ENCODE measurements around the gene S100PBP. TPM values are rescaled to one million over a fixed set of nuclear protein-coding genes. Genes with fewer than 3 reads are reported as not detected.

The S100PBP gene
- polyA plus RNA-seq, 2 donors, result 4.6 to 11.4 TPM

- Histone ChIP-seq H3K9me3 (ENCODE audit: control insufficient read depth in 2 of 2, insufficient read depth in 1 of 2, low read depth in 1 of 2, low read length in 1 of 2) (no peaks in the 10 kb centered on the region), H3K27me3 (ENCODE audit: control insufficient read depth in 1 of 2, insufficient read depth in 2 of 2, low read length in 2 of 2) (peaks cover 10 to 13% of the 10 kb centered on the region in 2 donors), H3K36me3 (ENCODE audit: control insufficient read depth in 2 of 2, insufficient read depth in 2 of 2, low read length in 1 of 2) (peaks cover 0 to 9% of the 10 kb centered on the region in 2 donors), H3K27ac (ENCODE audit: low read depth in 2 of 2, low read length in 1 of 2) (no peak overlapping the region), H3K4me1 (ENCODE audit: control insufficient read depth in 2 of 2, insufficient read depth in 2 of 2, low read length in 1 of 2) (peaks cover 4 to 15% of the 10 kb centered on the region in 2 donors), H3K4me3 (ENCODE audit: low read depth in 1 of 2, low read length in 2 of 2) (no peak overlapping the region)
- 83 to 86% methylated on average over 7 of the region's 7 CpGs for WGBS, 2 donors
Observed at GRCh38 chr1:32890516-32891240, 73.2 kb downstream of the S100PBP start.

GRCh38 chr1:32891241-32891570, 73.8 kb downstream of the S100PBP start:
- Histone ChIP-seq H3K27me3 (ENCODE audit: control insufficient read depth in 1 of 2, insufficient read depth in 2 of 2, low read length in 2 of 2) (peaks cover 4 to 13% of the 10 kb centered on the region in 2 donors), H3K27ac (ENCODE audit: low read depth in 2 of 2, low read length in 1 of 2) (no peak overlapping the region), H3K9me3 (ENCODE audit: control insufficient read depth in 2 of 2, insufficient read depth in 1 of 2, low read depth in 1 of 2, low read length in 1 of 2) (no peaks in the 10 kb centered on the region), H3K36me3 (ENCODE audit: control insufficient read depth in 2 of 2, insufficient read depth in 2 of 2, low read length in 1 of 2) (peaks cover 0 to 12% of the 10 kb centered on the region in 2 donors), H3K4me1 (ENCODE audit: control insufficient read depth in 2 of 2, insufficient read depth in 2 of 2, low read length in 1 of 2) (peaks cover 4 to 12% of the 10 kb centered on the region in 2 donors), H3K4me3 (ENCODE audit: low read depth in 1 of 2, low read length in 2 of 2) (no peak overlapping the region)
- WGBS, 2 donors, result 95% methylated on average over 1 of the region's 1 CpG

GRCh38 chr1:32891630-32892029, 74.2 kb downstream of the S100PBP start:
- Histone ChIP-seq H3K27me3 (ENCODE audit: control insufficient read depth in 1 of 2, insufficient read depth in 2 of 2, low read length in 2 of 2) (peaks cover 2 to 13% of the 10 kb centered on the region in 2 donors), H3K4me3 (ENCODE audit: low read depth in 1 of 2, low read length in 2 of 2) (no peak overlapping the region), H3K9me3 (ENCODE audit: control insufficient read depth in 2 of 2, insufficient read depth in 1 of 2, low read depth in 1 of 2, low read length in 1 of 2) (no peaks in the 10 kb centered on the region), H3K4me1 (ENCODE audit: control insufficient read depth in 2 of 2, insufficient read depth in 2 of 2, low read length in 1 of 2) (peaks cover 4 to 8% of the 10 kb centered on the region in 2 donors), H3K36me3 (ENCODE audit: control insufficient read depth in 2 of 2, insufficient read depth in 2 of 2, low read length in 1 of 2) (peaks cover 0 to 12% of the 10 kb centered on the region in 2 donors), H3K27ac (ENCODE audit: low read depth in 2 of 2, low read length in 1 of 2) (no peak overlapping the region)
- 91 to 92% methylated on average over 3 of the region's 3 CpGs for WGBS, 2 donors

- peaks cover 0 to 13% of the 10 kb centered on the region in 2 donors for H3K27me3 ChIP-seq (ENCODE audit: control insufficient read depth in 1 of 2, insufficient read depth in 2 of 2, low read length in 2 of 2)
- H3K4me3 ChIP-seq (ENCODE audit: low read depth in 1 of 2, low read length in 2 of 2), result peak overlapping the region; percentile 20 to 32
- H3K4me1 ChIP-seq (ENCODE audit: control insufficient read depth in 2 of 2, insufficient read depth in 2 of 2, low read length in 1 of 2), result peaks cover 4 to 10% of the 10 kb centered on the region in 2 donors
- 19 to 20% methylated on average over 47 to 49 of the region's 49 CpGs for WGBS, 2 donors
- H3K27ac ChIP-seq (ENCODE audit: low read depth in 2 of 2, low read length in 1 of 2), result no peak overlapping the region
- no peaks in the 10 kb centered on the region for H3K9me3 ChIP-seq (ENCODE audit: control insufficient read depth in 2 of 2, insufficient read depth in 1 of 2, low read depth in 1 of 2, low read length in 1 of 2)
- peaks cover 0 to 12% of the 10 kb centered on the region in 2 donors for H3K36me3 ChIP-seq (ENCODE audit: control insufficient read depth in 2 of 2, insufficient read depth in 2 of 2, low read length in 1 of 2)
Observed at GRCh38 chr1:32892368-32893197, 75.1 kb downstream of the S100PBP start.

- H3K4me1 ChIP-seq (ENCODE audit: control insufficient read depth in 2 of 2, insufficient read depth in 2 of 2, low read length in 1 of 2), result peaks cover 6 to 11% of the 10 kb centered on the region in 2 donors
- H3K27me3 ChIP-seq (ENCODE audit: control insufficient read depth in 1 of 2, insufficient read depth in 2 of 2, low read length in 2 of 2), result peaks cover 0 to 9% of the 10 kb centered on the region in 2 donors
- no peaks in the 10 kb centered on the region for H3K9me3 ChIP-seq (ENCODE audit: control insufficient read depth in 2 of 2, insufficient read depth in 1 of 2, low read depth in 1 of 2, low read length in 1 of 2)
- peaks cover 0 to 15% of the 10 kb centered on the region in 2 donors for H3K36me3 ChIP-seq (ENCODE audit: control insufficient read depth in 2 of 2, insufficient read depth in 2 of 2, low read length in 1 of 2)
- 2% methylated on average over 45 to 58 of the region's 58 CpGs for WGBS, 2 donors
- H3K27ac ChIP-seq (ENCODE audit: low read depth in 2 of 2, low read length in 1 of 2), result no peak overlapping the region
- H3K4me3 ChIP-seq (ENCODE audit: low read depth in 1 of 2, low read length in 2 of 2), result peak overlapping the region; percentile 20 to 32
Observed at GRCh38 chr1:32893198-32894018, 76.0 kb downstream of the S100PBP start.

GRCh38 chr1:32894019-32894600, 76.7 kb downstream of the S100PBP start:
- Histone ChIP-seq H3K27ac (ENCODE audit: low read depth in 2 of 2, low read length in 1 of 2) (no peak overlapping the region), H3K27me3 (ENCODE audit: control insufficient read depth in 1 of 2, insufficient read depth in 2 of 2, low read length in 2 of 2) (peaks cover 0 to 7% of the 10 kb centered on the region in 2 donors), H3K4me3 (ENCODE audit: low read depth in 1 of 2, low read length in 2 of 2) (no peak overlapping the region), H3K4me1 (ENCODE audit: control insufficient read depth in 2 of 2, insufficient read depth in 2 of 2, low read length in 1 of 2) (peaks cover 6 to 11% of the 10 kb centered on the region in 2 donors), H3K36me3 (ENCODE audit: control insufficient read depth in 2 of 2, insufficient read depth in 2 of 2, low read length in 1 of 2) (peaks cover 0 to 15% of the 10 kb centered on the region in 2 donors), H3K9me3 (ENCODE audit: control insufficient read depth in 2 of 2, insufficient read depth in 1 of 2, low read depth in 1 of 2, low read length in 1 of 2) (no peaks in the 10 kb centered on the region)
- 68 to 71% methylated on average over 7 to 8 of the region's 8 CpGs for WGBS, 2 donors

GRCh38 chr1:32894681-32895080, 77.2 kb downstream of the S100PBP start:
- 86 to 94% methylated on average over 5 to 6 of the region's 6 CpGs for WGBS, 2 donors
- Histone ChIP-seq H3K27me3 (ENCODE audit: control insufficient read depth in 1 of 2, insufficient read depth in 2 of 2, low read length in 2 of 2) (peaks cover 0 to 7% of the 10 kb centered on the region in 2 donors), H3K4me1 (ENCODE audit: control insufficient read depth in 2 of 2, insufficient read depth in 2 of 2, low read length in 1 of 2) (peaks cover 6 to 11% of the 10 kb centered on the region in 2 donors), H3K4me3 (ENCODE audit: low read depth in 1 of 2, low read length in 2 of 2) (no peak overlapping the region), H3K9me3 (ENCODE audit: control insufficient read depth in 2 of 2, insufficient read depth in 1 of 2, low read depth in 1 of 2, low read length in 1 of 2) (no peaks in the 10 kb centered on the region), H3K36me3 (ENCODE audit: control insufficient read depth in 2 of 2, insufficient read depth in 2 of 2, low read length in 1 of 2) (peaks cover 0 to 15% of the 10 kb centered on the region in 2 donors), H3K27ac (ENCODE audit: low read depth in 2 of 2, low read length in 1 of 2) (no peak overlapping the region)

- H3K9me3 ChIP-seq (ENCODE audit: control insufficient read depth in 2 of 2, insufficient read depth in 1 of 2, low read depth in 1 of 2, low read length in 1 of 2), result no peaks in the 10 kb centered on the region
- H3K4me3 ChIP-seq (ENCODE audit: low read depth in 1 of 2, low read length in 2 of 2), result no peak overlapping the region
- 91 to 92% methylated on average over 24 to 26 of the region's 26 CpGs for whole genome bisulfite sequencing, 2 donors
- peaks cover 9 to 11% of the 10 kb centered on the region in 2 donors for H3K4me1 ChIP-seq (ENCODE audit: control insufficient read depth in 2 of 2, insufficient read depth in 2 of 2, low read length in 1 of 2)
- no peak overlapping the region for H3K27ac ChIP-seq (ENCODE audit: low read depth in 2 of 2, low read length in 1 of 2)
- peaks cover 0 to 15% of the 10 kb centered on the region in 2 donors for H3K36me3 ChIP-seq (ENCODE audit: control insufficient read depth in 2 of 2, insufficient read depth in 2 of 2, low read length in 1 of 2)
- peaks cover 0 to 7% of the 10 kb centered on the region in 2 donors for H3K27me3 ChIP-seq (ENCODE audit: control insufficient read depth in 1 of 2, insufficient read depth in 2 of 2, low read length in 2 of 2)
Observed at GRCh38 chr1:32895325-32896215, 78.1 kb downstream of the S100PBP start.
